Urothelium cell line (cell line): ENCODE measurements around the gene ARG2.

Experiments used
- DNase-seq: peaks from one replicate; pipeline ENCODE4 v3.0.0; 2011; ENCODE audit warnings: low spot score, mixed read lengths
- FAIRE-seq: peaks from 2 replicates; lab custom pipeline; 2011; peaks lifted over from hg19 to GRCh38; lab: Jason Lieb, UNC

ARG2 gene

DNA sequence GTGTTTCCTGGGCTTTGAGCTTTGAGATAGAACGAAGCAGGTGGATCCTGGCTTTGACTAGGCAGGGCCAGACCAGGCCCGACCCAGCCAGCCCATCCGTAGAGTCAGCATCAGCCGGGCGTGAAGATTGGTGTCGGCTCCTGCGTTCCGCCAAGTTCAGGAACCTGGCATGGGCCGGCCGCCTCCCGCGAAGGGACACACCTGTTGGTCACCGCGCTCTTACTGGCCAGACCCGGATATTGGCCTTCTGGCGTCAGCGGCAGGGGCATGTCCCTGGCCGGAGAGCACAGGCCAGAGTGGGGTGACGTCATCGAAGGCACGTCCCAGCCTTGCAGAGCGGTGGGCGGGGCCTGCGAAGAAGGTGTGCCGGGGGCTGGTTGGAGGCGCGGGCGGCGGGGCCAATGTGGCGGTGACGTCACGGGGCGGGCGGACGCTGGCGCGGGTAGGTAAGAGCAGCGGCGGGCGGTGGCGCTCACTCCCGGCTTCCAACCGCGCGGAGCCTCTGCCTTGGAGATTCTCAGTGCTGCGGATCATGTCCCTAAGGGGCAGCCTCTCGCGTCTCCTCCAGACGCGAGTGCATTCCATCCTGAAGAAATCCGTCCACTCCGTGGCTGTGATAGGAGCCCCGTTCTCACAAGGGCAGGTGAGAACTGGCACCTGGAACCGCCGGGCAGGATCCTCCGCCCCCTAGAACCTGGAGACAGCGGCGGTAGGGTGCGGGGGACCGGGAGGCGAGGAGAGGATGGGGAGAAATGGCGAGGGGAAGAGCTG lies at the start of gene ARG2:
ARG2 (plus strand) TSS at position 475 of the 771 bp plus-strand sequence; CDS start at position 533, 58 bp downstream.
- FAIRE-seq (peak; percentile 99), DNase-seq (peak; percentile 100)

DNA sequence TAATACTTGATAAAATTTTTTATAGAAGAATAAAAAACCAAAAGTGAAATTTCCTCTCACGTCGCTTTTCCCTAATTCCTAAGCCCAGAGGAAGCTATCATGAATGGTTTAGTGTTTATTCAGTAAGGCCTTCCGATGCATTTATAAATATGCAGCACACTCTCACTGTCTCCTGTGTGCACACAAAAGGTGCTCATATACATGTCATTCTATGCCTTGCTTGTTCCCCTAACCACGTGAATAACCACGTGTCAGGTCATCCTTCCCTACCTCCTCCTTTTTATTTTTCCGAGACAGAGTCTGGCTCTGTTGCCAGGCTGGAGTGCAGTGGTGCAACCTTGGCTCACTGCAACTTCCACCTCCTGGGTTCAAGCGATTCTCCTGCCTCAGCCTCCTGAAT lies 49.3 kb upstream of the ARG2 start:
- FAIRE-seq (peak; percentile 73), DNase-seq (no peak)

DNA sequence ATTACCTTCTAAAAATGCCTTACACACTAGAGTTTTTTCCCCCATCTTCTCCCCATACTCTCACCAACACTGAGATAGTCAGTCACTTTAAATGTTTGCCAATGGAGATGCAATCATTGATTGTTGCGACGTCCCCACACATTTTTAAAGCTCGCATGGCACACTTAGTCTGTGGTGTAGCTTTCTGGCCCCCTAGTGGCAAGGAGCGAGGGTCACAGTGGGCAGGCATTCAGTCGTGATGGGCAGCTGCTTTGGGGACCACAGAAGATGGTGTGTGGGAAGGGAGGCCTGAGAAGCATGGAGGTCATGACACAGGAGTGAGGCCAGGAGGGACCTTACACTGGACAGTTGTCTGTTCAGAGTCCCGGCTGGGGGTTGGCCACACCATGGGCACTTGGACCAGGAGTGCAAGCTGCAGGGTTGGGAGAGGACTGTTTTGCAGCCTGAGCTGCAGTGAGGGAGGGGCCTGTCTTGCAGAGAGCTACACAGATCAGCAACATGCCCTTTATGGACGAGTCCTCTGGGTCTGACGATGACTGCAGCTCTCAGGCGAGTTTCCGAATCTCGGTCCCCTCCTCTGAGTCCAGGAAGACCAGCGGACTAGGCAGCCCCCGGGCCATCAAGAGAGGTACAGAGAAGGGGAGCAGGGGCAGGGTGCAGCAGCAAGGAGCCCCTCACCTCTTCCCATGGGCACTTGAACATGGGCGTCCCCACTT lies 48.3 kb upstream of the ARG2 start:
- FAIRE-seq: peak; percentile 99
- peak; percentile 88 for DNase-seq

DNA sequence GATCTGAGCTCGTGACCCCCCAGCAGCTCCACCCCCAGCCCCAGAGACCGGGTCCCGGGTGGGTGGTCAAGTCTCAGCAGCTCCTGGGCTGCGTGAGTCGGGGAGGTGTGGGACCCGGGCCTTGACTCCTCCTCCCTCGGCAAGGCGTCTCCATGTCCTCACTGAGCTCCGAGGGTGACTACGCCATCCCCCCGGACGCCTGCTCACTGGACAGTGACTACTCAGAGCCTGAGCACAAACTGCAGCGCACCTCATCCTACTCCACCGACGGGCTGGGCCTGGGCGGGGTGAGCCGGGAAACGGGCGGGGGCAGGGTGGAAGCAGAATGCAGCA lies 47.8 kb upstream of the ARG2 start:
- FAIRE-seq: no peak
- no peak for DNase-seq

DNA sequence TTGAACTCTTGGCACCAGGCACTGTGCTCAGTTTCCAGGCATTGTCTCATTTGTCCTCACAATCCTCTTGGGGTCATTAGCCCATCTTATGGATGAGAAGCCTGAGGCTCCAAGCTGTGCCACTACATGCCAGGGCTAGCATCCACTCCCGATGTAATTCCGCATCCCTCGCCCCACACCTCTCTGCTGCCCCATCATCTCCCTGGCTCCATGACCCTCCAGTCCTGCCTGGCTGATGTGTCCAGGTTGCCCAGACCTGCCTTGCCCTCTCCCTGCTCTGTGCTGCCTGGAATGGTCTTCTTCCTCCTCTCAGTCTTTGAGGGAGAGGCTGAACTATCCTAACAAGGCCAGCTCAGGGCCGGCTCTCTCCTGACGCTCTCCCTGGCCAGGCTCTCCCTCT lies 47.1 kb upstream of the ARG2 start:
- DNase-seq (no peak), FAIRE-seq (peak; percentile 89)

DNA sequence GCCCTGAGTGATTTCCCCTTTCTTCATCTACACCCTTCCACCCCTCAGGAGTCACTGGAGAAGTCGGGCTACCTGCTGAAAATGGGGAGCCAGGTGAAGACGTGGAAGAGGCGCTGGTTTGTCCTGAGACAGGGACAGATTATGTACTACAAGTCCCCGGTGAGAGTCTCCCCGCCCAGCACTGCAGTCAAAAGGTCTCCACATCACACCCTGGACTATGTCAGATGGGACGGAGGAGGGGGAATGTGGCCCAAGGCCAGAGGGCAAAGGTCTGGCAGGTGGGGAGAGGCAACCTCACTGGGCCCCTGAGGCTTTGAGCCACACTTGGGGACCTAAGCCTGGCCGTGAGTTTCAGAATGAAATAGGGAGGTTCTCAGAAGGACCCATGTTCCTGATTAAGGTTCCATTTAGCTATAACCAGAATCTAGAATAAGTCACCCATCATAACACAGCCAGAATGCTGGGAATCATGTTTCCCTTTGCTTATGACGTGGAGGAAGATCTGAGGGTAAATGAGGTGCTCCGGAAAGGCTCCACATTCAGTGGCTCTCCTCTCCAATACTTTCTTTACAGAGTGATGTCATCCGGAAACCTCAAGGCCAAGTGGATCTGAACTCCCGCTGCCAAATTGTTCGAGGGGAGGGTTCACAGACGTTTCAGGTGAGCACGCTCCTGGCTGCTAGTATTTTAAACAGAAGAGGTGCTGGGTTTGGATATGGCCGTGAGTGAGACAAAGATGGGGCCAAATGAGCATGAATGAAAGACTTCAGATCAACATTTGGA lies 46.3 kb upstream of the ARG2 start:
- FAIRE-seq (no peak), DNase-seq (no peak)

DNA sequence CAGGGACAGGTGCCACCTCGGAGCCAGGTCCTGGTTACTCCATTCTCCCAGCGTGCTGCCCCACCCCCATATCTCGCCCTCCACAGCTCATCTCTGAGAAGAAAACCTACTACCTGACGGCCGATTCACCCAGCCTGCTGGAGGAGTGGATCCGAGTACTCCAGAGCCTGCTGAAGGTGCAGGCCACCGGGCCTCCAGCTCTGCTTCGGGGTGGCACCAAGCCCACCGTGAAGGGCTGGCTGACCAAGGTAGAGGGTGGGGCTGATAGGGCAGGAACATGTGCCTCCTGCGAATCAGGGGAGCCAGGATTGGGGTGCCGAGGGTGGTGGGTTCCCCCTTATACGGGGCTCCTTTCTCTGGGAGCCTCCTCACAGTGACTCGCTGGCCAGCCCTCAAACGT lies 45.6 kb upstream of the ARG2 start:
- FAIRE-seq (peak; percentile 30), DNase-seq (no peak)

DNA sequence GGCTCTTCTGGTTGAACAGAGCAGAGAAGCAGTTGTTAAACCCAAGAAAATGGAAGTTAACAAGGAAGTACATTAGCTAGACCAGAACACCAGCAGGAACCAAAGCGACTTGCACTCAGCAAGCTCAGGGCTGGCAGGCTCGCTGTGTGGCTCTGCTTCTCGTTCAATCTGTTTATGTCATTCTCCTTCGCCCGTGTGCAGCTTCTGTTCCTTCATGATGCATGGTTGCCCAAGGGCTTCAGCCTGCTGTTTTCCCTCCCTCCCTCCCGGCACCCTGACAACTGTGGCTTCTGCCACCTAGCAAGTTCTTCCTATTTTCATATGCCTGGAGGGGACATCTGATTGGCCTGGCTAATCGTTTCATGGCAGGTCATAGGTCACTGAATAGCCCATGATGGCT lies 44.9 kb upstream of the ARG2 start:
- no peak for DNase-seq
- FAIRE-seq: peak; percentile 84

DNA sequence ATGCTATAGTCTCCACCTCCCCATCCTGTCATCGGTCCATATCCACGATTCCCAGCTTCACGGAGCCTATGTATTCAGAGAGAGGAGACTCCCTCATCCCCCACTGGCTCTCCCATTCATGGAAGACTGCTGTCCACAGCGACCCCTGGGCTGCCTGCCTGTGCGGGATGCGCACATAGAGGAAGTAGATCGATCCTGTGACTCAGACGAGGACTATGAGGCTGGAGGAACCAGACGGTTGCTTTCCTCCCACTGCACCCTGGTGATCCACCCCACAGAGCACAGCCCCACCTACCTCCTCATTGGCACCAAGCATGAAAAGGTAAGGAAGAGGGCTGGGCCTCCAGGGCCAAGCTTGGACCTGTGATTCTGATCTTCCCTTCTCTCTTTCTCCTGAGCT lies 44.0 kb upstream of the ARG2 start:
- peak; percentile 91 for FAIRE-seq
- peak; percentile 56 for DNase-seq

DNA sequence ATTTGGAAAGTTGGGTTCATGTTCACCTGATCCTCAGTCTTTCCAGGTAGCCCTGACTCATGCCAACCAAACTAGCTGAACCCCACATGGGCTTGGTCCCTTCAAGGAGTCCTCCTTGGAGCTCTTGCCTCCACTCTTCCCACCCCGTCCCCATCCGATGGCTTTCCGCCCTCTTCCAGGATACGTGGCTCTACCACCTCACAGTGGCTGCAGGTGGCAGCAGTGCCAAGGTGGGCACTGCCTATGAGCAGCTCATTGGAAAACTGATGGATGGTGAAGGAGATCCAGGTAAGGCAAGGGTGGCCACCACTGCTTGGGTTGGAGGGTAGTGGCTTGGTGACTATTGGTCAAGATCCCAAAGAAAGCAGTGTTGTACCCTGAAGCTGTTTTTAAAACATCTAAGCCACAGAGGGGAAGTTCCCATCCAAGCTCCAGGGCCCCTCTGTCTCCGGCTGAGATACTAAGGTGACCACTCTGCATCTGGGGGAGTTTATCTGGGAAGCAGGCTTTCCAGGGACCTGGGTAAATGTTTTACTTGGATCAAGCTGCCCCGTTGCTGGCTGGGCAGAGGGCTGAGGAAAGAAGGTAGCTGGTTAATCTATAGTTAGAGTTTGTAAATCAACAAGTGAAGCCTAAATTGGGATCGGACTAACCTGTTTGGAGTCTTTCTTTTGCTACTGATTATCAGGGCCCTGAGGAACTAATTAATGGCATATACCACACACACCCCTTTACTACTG lies 43.3 kb upstream of the ARG2 start:
- FAIRE-seq: peak; percentile 78
- no peak for DNase-seq

DNA sequence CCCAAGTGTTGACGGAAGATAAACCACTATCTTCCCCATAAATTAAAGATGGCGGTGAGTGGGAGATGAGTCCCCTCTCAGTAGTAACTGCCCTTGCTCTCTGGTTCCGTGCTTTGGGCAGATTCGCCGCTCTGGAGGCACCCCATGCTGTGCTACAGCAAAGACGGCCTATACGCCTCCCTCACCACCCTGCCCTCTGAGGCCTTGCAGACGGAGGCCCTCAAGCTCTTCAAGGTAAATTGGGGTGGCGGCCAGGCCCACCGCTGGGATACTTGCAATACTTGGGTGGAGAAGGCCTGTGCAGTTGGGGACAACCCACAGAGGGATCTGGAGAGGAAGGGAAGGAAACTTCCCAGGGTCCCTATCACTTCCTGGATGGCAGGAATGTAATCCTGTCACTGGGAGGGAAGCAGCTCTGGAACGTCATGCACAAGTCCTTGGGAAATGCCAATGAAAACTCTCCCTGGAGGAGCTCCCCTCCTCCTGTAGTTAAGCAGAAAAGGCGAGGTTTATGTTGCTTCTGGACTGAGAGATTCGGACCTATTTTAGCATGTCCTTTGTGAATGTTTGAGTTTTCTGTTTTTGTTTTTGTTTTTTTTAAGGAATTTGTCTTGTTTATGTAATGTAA lies 42.4 kb upstream of the ARG2 start:
- FAIRE-seq (no peak), DNase-seq (no peak)

DNA sequence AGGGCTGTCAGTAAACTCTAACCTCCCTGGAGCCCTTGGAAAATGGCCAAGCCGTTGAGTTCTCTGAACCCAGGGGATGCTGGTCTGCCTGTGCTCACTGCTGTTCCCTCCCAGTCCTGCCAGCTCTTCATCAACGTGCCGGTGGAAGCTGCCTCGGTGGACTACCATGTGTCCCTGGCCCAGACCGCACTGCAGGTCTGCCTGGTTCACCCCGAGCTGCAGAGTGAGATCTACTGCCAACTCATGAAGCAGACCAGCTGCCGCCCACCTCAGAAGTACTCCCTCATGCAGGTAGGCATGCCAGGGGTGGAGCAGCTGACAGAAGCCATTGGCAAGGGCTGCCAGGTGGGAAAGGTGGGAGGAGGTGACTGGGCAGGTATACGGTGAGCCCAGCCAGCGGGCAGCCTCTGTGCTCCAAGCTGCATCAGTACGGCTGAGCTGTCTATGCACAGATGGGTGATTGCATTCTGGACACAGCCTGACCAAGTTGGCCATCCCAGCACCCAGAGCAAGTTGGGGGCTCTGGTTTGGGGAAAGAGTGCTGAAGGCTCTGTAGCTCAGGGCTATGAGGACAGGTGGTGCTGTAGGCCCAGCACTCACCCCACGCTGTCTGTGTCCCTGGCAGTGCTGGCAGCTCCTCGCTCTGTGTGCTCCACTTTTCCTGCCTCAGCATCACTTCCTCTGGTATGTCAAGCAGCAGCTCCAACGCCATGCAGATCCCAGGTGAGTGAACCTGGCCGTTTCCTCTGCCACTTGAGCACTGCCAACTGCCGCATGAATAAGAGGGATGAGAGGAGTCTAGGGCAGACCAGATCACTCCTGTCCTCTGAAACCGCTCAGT lies 41.6 kb upstream of the ARG2 start:
- FAIRE-seq (peak; percentile 81), DNase-seq (no peak)

DNA sequence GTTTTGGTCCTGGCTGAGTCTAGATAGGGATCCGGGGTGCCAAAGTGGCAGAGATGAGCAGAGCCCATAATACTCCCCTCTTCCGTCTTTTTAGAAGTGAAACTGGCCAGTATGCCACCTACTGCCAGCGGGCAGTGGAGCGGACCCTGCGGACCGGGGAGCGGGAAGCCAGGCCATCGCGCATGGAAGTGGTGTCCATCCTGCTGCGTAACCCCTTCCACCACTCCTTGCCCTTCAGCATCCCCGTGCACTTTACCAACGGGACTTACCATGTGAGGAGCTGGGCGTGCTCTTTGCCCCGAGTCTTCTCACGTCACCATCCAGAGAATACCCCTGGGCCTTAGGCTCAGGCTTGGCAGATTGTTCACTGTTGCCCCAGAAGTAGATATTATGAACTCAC lies 40.7 kb upstream of the ARG2 start:
- DNase-seq (no peak), FAIRE-seq (peak; percentile 55)

DNA sequence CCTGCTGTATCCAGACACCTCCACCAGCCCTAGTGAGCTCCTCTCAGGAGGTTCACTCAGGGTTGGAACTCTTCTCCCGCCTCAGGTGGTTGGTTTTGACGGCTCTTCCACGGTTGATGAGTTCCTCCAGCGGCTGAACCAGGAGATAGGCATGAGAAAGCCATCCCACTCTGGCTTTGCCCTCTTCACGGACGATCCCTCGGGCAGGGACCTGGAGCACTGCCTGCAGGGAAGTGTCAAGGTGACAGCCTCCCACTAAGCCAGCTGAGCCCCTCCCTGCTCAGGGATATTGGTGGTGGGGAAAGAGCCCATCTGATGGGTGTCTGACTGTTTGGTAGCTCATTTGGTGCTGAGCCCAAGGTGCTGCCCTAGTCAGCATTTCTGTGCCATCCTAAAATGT lies 40.1 kb upstream of the ARG2 start:
- peak; percentile 95 for FAIRE-seq
- DNase-seq: no peak

DNA sequence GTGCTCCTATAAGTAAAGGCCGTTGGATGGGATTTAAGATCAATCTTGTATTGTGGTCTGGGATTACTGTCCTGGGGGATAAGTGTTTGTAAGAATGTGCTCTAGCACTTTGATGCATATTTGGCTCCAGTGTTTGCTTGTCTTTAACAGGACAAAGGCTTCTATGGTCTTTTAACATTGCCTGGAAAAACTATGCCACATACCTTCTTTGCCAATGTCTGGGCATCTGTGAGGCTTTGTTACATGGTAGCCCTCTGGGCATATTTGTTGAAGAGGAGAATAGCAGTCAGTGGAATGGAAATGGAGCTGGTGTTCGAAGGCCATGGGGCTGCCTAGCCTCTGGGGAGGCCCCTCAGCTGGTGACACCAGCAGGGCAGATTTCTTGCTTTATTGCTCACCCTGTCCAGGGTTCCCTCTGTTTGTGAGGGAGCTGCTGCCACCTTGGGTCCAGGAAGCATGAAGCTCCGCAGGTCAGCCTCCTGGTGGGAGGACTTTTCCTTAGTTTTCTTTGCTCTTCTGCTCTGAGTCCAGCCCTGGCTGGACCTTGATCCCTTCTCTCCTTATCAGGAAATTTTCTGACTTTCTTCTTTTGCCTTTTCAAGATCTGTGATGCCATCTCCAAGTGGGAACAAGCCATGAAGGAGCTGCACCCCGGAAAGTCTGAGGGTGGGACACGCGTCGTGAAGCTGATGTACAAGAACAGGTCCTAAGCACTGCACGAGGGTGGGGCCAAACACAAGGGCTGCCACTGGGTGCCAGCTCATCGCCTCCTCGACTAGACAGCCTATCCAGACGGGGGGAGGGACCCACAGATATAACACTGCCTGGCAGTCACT lies 39.2 kb upstream of the ARG2 start:
- no peak for FAIRE-seq
- DNase-seq: no peak

DNA sequence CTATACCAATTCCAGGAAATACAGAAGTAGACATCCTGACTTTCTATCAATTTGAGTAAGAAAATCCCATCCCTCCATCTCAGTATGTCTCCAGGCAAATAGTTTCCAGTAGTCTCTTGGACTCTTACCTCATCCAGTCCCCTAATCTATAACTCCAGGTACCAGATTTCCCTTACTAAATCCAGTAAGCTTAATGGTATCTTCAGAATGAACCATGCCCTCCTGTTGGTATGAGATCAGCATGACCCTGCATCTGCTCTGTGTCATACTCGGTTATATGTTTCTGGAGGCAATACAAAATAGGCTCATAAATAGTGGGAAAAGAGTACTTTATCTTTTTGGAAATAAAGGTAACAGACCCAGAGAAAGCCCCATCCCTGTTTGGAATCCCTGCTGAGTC lies 38.1 kb upstream of the ARG2 start:
- DNase-seq (no peak), FAIRE-seq (no peak)

DNA sequence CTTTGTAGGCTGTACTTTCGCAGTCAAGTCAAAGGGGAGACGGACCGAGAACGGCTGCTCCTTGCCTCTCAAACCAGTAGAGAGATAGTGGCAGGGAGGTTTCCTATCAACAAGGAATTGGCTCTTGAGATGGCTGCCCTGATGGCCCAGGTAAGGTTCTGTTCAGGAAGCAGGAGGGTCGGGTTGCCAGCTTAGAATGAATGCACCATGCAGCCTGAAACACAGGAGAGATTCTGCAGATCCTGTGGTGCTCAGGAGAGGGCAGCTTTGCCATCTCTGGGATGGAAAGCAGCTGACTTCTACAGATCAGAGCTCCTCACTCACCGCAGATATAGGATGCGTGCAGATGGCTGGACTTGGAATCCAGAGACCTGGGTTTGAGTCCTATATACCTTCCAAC lies 37.7 kb upstream of the ARG2 start:
- FAIRE-seq: peak; percentile 20

DNA sequence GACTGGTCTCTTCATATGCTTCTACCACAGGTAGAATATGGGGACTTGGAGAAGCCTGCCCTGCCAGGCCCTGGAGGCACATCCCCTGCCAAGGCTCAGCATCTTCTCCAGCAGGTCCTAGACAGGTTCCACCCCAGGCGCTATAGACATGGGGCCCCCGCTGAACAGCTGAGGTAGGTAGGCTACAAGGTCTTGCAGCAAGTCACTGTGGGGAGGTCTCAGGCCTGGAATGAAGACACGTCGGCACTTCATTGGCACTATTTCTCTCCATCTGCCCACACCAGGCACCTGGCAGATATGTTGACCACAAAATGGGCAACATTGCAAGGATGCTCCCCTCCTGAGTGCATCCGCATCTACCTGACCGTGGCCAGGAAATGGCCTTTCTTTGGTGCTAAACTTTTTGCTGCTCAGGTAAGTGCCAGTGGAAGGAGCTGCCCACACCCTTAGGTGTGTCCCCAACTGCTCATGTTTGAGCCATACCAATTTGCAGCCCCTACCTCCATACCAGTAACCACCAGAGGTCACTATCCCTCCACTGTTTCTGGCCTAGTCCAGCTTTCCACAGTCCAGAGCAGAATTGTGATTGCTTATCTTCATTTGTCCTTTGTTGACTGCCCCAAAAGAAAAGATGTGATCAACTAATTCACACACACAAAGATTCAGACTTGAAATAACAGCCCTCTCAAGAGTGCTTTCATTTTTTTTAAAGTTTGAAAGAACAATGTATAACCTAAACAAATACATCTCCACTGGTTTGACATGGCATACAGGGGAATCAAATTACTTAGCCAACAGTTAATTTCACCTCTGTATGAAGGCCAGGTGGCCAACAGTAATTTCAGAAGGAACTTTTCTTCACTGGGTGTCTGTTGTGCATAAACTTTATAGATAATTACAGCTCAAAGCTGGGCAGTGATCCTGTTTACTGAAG lies 35.7 kb upstream of the ARG2 start:
- DNase-seq: peak; percentile 80
- peak; percentile 99 for FAIRE-seq

More for the DNA sequence above, 37.7 kb upstream of the ARG2 start:
- no peak for DNase-seq
